GM23338 (cell line): ENCODE data around the gene AOPEP. TPM values are rescaled to one million over a fixed set of nuclear protein-coding genes. Genes with fewer than 3 reads are reported as not detected.

Experiments
- ATAC-seq: fragments of 200-7000 bp; cut with Tn5 transposase; 3 replicates; pipeline ENCODE4 v1.9.1; 2020
- DNase-seq: peaks from one replicate; pipeline ENCODE4 v3.0.0-alpha.2; 2015; ENCODE audit warnings: low spot score
- H2AFZ ChIP-seq: fragments of 200-600 bp; sonication (generic); 2 replicates; pipeline ENCODE4 v1.8.0; 2016; ENCODE audit warnings: antibody characterized with exemption, mild to moderate bottlenecking, moderate library complexity
- H3F3A ChIP-seq: fragments of 200-600 bp; sonication (generic); replicated peaks from 2 replicates; pipeline ENCODE4 v1.8.0; 2017; ENCODE audit warnings: antibody characterized with exemption, mixed run types, low read depth
- H3K27ac ChIP-seq: fragments of 200-600 bp; sonication (generic); 2 replicates; pipeline ENCODE4 v1.6.1; 2016; ENCODE audit warnings: low read depth
- H3K27me3 ChIP-seq: fragments of 200-600 bp; sonication (generic); 2 replicates; pipeline ENCODE4 v1.8.0; 2016; ENCODE audit warnings: mild to moderate bottlenecking, mixed run types, moderate library complexity; ENCODE audit not compliant: insufficient read depth
- H3K36me3 ChIP-seq: fragments of 200-600 bp; sonication (generic); 2 replicates; pipeline ENCODE4 v1.8.0; 2016; ENCODE audit warnings: mild to moderate bottlenecking; ENCODE audit not compliant: insufficient read depth
- H3K4me1 ChIP-seq: fragments of 200-600 bp; sonication (generic); 2 replicates; pipeline ENCODE4 v1.8.0; 2016; ENCODE audit warnings: mild to moderate bottlenecking, moderate library complexity; ENCODE audit not compliant: insufficient read depth
- H3K4me2 ChIP-seq: fragments of 200-600 bp; sonication (generic); 2 replicates; pipeline ENCODE4 v1.7.1; 2017; ENCODE audit warnings: mixed run types
- H3K4me3 ChIP-seq: fragments of 200-600 bp; sonication (generic); 2 replicates; pipeline ENCODE4 v1.6.1; 2016; ENCODE audit warnings: mixed run types
- H3K79me2 ChIP-seq: fragments of 200-600 bp; sonication (generic); replicated peaks from 2 replicates; pipeline ENCODE4 v1.8.0; 2017; ENCODE audit warnings: mild to moderate bottlenecking; ENCODE audit not compliant: insufficient read depth
- H3K9me2 ChIP-seq: fragments of 200-600 bp; sonication (generic); 2 replicates; pipeline ENCODE4 v1.8.0; 2017; ENCODE audit not compliant: insufficient read depth
- H4K20me1 ChIP-seq: fragments of 200-600 bp; sonication (generic); replicated peaks from 2 replicates; pipeline ENCODE4 v1.8.0; 2017; ENCODE audit warnings: mild to moderate bottlenecking; ENCODE audit not compliant: insufficient read depth
- H3K27ac Mint-ChIP-seq: 2 replicates; pipeline ENCODE4 v1.8.0; 2020; ENCODE audit warnings: inconsistent platforms, mild to moderate bottlenecking, moderate library complexity, mixed read lengths
- H3K27me3 Mint-ChIP-seq: 3 replicates; pipeline ENCODE4 v1.8.0; 2022; ENCODE audit warnings: low read depth, mild to moderate bottlenecking, moderate library complexity, mixed read lengths, inconsistent platforms; ENCODE audit not compliant: insufficient read depth, poor library complexity
- H3K36me3 Mint-ChIP-seq: 3 replicates; pipeline ENCODE4 v1.8.0; 2021; ENCODE audit warnings: low read depth, mild to moderate bottlenecking, inconsistent platforms, moderate library complexity, mixed read lengths
- H3K4me1 Mint-ChIP-seq: 3 replicates; pipeline ENCODE4 v1.8.0; 2020; ENCODE audit warnings: mild to moderate bottlenecking, inconsistent platforms, mixed read lengths
- H3K4me3 Mint-ChIP-seq: 3 replicates; pipeline ENCODE4 v1.8.0; 2021; ENCODE audit warnings: moderate library complexity, mild to moderate bottlenecking, inconsistent platforms, mixed read lengths
- H3K9me3 Mint-ChIP-seq: 3 replicates; pipeline ENCODE4 v1.8.0; 2020; ENCODE audit warnings: moderate library complexity, mild to moderate bottlenecking, inconsistent platforms, mixed read lengths
- CREB1 ChIP-seq: fragments of 250-450 bp; sonication (Bioruptor Pico); IDR thresholded peaks from 2 replicates; pipeline ENCODE4 v1.5.0; 2020; ENCODE audit warnings: low read depth, mild to moderate bottlenecking, moderate library complexity
- ETS1 ChIP-seq: IDR thresholded peaks from 2 replicates; pipeline ENCODE4 v1.6.1; 2016; ENCODE audit warnings: antibody characterized with exemption
- EZH2 ChIP-seq: fragments of 200-600 bp; sonication (generic); IDR thresholded peaks from one replicate; pipeline ENCODE4 v1.8.0; 2017; ENCODE audit warnings: antibody characterized with exemption, mild to moderate bottlenecking, low read depth; ENCODE audit not compliant: unreplicated experiment
- EZH2phosphoT487 ChIP-seq: fragments of 200-600 bp; sonication (generic); IDR thresholded peaks from one replicate; pipeline ENCODE4 v1.8.1; 2018; ENCODE audit warnings: antibody characterized with exemption; ENCODE audit not compliant: unreplicated experiment
- JUNB ChIP-seq: IDR thresholded peaks from one replicate; pipeline ENCODE4 v1.6.1; 2016; ENCODE audit warnings: antibody characterized with exemption; ENCODE audit not compliant: unreplicated experiment
- NANOG ChIP-seq: IDR thresholded peaks from 2 replicates; pipeline ENCODE4 v1.6.1; 2016; ENCODE audit warnings: antibody characterized with exemption, borderline replicate concordance
- POLR2AphosphoS5 ChIP-seq: IDR thresholded peaks from 2 replicates; pipeline ENCODE4 v1.6.1; 2016; ENCODE audit warnings: antibody characterized with exemption, low read depth
- STAT1 ChIP-seq: IDR thresholded peaks from one replicate; pipeline ENCODE4 v1.6.1; 2016; ENCODE audit warnings: antibody characterized with exemption; ENCODE audit not compliant: unreplicated experiment
- ZNF114 ChIP-seq: fragments of 250-450 bp; sonication (Bioruptor Pico); IDR thresholded peaks from 2 replicates; pipeline ENCODE4 v1.5.0; 2020; ENCODE audit warnings: mild to moderate bottlenecking, moderate library complexity
- ZNF331 ChIP-seq: fragments of 250-450 bp; sonication (Bioruptor Pico); IDR thresholded peaks from 2 replicates; pipeline ENCODE4 v1.5.0; 2020; ENCODE audit warnings: low read depth, mild to moderate bottlenecking, moderate library complexity
- ZNF462 ChIP-seq: fragments of 250-450 bp; sonication (Bioruptor Pico); IDR thresholded peaks from 2 replicates; pipeline ENCODE4 v1.5.0; 2020; ENCODE audit warnings: mild to moderate bottlenecking, moderate library complexity
- polyA plus RNA-seq: library from polyadenylated mRNA; unstranded; fragments of >200 nt; fragmentation: Nextera tagmentation; extraction: Ambion mirVana; gene quantifications from 2 replicates; pipeline ENCODE4 v1.2.1, GENCODE V29; 2016
- total RNA-seq: library from RNA; depleted of rRNA; stranded (reverse); fragments of >200 nt; shearing (Covaris generic); gene quantifications from 2 replicates; pipeline ENCODE4 v1.2.3, GENCODE V29; 2014

Gene AOPEP
- total and polyA plus RNA-seq, 2 experiments from 2014 or later: 7.0 to 16.5 TPM

GRCh38 chr9:95110921-95111525, 384.5 kb downstream of the AOPEP start (continued):
- no peak for TF ChIP-seq ZNF462
- no peak for TF ChIP-seq NANOG
- TF ChIP-seq STAT1: no peak
- TF ChIP-seq EZH2phosphoT487: no peak
- no peak for TF ChIP-seq ZNF114 (CRISPR knock-in tag)
- no peak for TF ChIP-seq JUNB
- TF ChIP-seq ETS1: no peak
- TF ChIP-seq CREB1 (CRISPR knock-in tag): no peak
- no peak for TF ChIP-seq EZH2

GRCh38 chr9:95111716-95112115, 385.2 kb downstream of the AOPEP start:
- peaks cover 13% of the 10 kb centered on the region for H3K4me1 Mint-ChIP-seq
- no peak overlapping the region for H3K27ac Mint-ChIP-seq
- H3K4me3 Mint-ChIP-seq: no peak overlapping the region
- no peaks in the 10 kb centered on the region for H4K20me1 ChIP-seq
- no peaks in the 10 kb centered on the region for H3F3A ChIP-seq
- peaks cover 3% of the 10 kb centered on the region; the same call in 1 of the 3 replicates for H3K36me3 Mint-ChIP-seq
- no peaks in the 10 kb centered on the region for H3K27me3 ChIP-seq
- no peak for ATAC-seq
- H3K4me1 ChIP-seq: no peaks in the 10 kb centered on the region
- no peaks in the 10 kb centered on the region for H3K9me2 ChIP-seq
- no peak overlapping the region for H2AFZ ChIP-seq
- DNase-seq: no peak
- no peak overlapping the region for H3K4me3 ChIP-seq
- H3K27me3 Mint-ChIP-seq: peaks cover 8% of the 10 kb centered on the region
- no peaks in the 10 kb centered on the region for H3K79me2 ChIP-seq
- H3K4me2 ChIP-seq: no peak overlapping the region
- no peak for TF ChIP-seq ETS1
- TF ChIP-seq JUNB: no peak
- TF ChIP-seq CREB1 (CRISPR knock-in tag): no peak
- no peak for TF ChIP-seq ZNF331 (CRISPR knock-in tag)
- no peak for TF ChIP-seq ZNF114 (CRISPR knock-in tag)
- no peak for TF ChIP-seq STAT1
- no peak for TF ChIP-seq EZH2phosphoT487
- TF ChIP-seq EZH2: no peak
- TF ChIP-seq POLR2AphosphoS5: no peak
- H3K9me3 Mint-ChIP-seq: no peaks in the 10 kb centered on the region
- no peak overlapping the region for H3K27ac ChIP-seq
- H3K36me3 ChIP-seq: no peaks in the 10 kb centered on the region
